Thoracic aorta (tissue), 2 donors: ENCODE data around the gene DGKB. TPM values are rescaled to one million over a fixed set of nuclear protein-coding genes. Genes with fewer than 3 reads are reported as not detected.

Experiments used
- ATAC-seq: fragments of 150-250 bp; one replicate; pipeline ENCODE4 v1.8.0; 2017; ENCODE audit warnings: low read depth; ENCODE audit not compliant: insufficient number of reproducible peaks, low FRiP score
- DNase-seq: peaks from one replicate; pipeline ENCODE4 v3.0.0-alpha.2; 2020; ENCODE audit warnings: low spot score
- H3K27ac ChIP-seq, 2 donors: fragments of 200-600 bp; sonication (generic); 1 replicate in 1 of 2; 2 replicates in 1 of 2; pipeline ENCODE4 v1.5.1; 2016; ENCODE audit warnings: mild to moderate bottlenecking in 2 of 2, moderate library complexity in 2 of 2
- H3K27me3 ChIP-seq: fragments of 200-600 bp; sonication (generic); replicated peaks from 2 replicates; pipeline ENCODE4 v1.6.0; 2016; ENCODE audit warnings: mild to moderate bottlenecking; ENCODE audit not compliant: insufficient read depth
- H3K36me3 ChIP-seq: fragments of 200-600 bp; sonication (generic); one replicate; pipeline ENCODE4 v1.5.1; 2016
- H3K4me1 ChIP-seq, 2 donors: fragments of 200-600 bp; sonication (generic); 1 replicate in 1 of 2; 2 replicates in 1 of 2; pipeline versions ENCODE4 v1.5.1 to v1.6.0; 2016; ENCODE audit warnings: low read depth in 2 of 2, mild to moderate bottlenecking in 1 of 2; ENCODE audit not compliant: control insufficient read depth in 1 of 2
- H3K4me3 ChIP-seq: fragments of 200-600 bp; sonication (generic); 2 replicates; pipeline ENCODE4 v1.5.1; 2016; ENCODE audit warnings: mild to moderate bottlenecking
- H3K9me3 ChIP-seq: fragments of 200-600 bp; sonication (generic); 2 replicates; pipeline ENCODE4 v1.5.1; 2016
- total RNA-seq, 2 donors: library from RNA; depleted of rRNA; stranded (reverse); fragments of >200 nt; gene quantifications; one replicate each; pipeline versions ENCODE4 v1.1.0 to v1.2.3, GENCODE V29; 2016
- TF ChIP-seq, protein P1 (sequence below): fragments of 200-600 bp; sonication (generic); IDR thresholded peaks from one replicate; pipeline ENCODE4 v1.5.1; 2019; ENCODE audit warnings: antibody characterized with exemption

DGKB gene
- total RNA-seq, 2 donors from 2014 or later, result 0.56 TPM; not detected in 1

DNA sequence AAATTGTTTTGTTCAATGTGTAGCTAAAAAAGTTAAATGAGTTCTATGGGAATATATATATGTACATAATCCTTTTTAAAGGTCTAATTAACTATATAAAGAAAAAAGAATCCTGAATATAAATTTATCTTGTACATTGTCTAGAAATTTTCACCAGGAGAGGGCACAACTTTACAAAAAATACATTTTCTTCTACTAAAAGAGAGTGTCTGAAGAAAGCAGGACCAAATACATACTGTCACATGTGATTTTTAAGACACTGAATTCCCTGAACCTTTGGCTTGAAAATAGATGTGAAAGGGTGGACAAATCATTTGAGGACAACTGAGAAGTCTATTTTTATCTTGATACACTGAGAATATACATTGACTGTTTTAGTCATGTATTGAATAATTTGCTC, 204.3 kb downstream of the DGKB start:
- no peak overlapping the region for H3K4me3 ChIP-seq
- no peaks in the 10 kb centered on the region for H3K9me3 ChIP-seq
- TF ChIP-seq, protein P1, sequence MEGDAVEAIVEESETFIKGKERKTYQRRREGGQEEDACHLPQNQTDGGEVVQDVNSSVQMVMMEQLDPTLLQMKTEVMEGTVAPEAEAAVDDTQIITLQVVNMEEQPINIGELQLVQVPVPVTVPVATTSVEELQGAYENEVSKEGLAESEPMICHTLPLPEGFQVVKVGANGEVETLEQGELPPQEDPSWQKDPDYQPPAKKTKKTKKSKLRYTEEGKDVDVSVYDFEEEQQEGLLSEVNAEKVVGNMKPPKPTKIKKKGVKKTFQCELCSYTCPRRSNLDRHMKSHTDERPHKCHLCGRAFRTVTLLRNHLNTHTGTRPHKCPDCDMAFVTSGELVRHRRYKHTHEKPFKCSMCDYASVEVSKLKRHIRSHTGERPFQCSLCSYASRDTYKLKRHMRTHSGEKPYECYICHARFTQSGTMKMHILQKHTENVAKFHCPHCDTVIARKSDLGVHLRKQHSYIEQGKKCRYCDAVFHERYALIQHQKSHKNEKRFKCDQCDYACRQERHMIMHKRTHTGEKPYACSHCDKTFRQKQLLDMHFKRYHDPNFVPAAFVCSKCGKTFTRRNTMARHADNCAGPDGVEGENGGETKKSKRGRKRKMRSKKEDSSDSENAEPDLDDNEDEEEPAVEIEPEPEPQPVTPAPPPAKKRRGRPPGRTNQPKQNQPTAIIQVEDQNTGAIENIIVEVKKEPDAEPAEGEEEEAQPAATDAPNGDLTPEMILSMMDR, result no peak
- H3K4me1 ChIP-seq, result no peaks in the 10 kb centered on the region
- H3K27ac ChIP-seq, result no peak overlapping the region
- H3K27me3 ChIP-seq, result no peaks in the 10 kb centered on the region
- ATAC-seq, result no peak
- no peak for DNase-seq
- no peaks in the 10 kb centered on the region for H3K36me3 ChIP-seq

DNA sequence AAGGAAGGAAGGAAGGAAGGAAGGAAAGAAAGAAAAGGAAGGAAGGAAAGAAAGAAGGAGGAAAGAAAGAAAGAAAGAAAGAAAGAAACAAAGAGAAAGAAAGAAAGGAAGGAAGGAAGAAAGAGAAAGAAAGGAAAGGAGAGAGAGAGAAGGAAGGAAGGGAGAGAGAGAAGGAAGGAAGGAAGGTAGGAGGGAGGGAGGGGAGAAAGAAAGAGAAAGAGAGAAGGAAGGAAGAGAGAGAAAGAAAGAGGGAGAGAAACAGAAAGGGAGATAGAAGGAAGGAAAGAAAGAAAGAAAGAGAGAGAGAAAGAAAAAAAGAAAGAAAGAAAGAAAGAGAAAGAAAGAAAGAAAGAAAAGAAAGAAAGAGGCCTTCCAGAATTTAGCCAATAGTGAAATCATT, 204.9 kb downstream of the DGKB start:
- Histone ChIP-seq H3K4me1 (no peaks in the 10 kb centered on the region), H3K9me3 (no peaks in the 10 kb centered on the region), H3K27me3 (no peaks in the 10 kb centered on the region), H3K27ac (no peak overlapping the region), H3K4me3 (no peak overlapping the region), H3K36me3 (no peaks in the 10 kb centered on the region)
- DNase-seq (no peak), ATAC-seq (no peak)
- TF ChIP-seq, protein P1, result no peak

DNA sequence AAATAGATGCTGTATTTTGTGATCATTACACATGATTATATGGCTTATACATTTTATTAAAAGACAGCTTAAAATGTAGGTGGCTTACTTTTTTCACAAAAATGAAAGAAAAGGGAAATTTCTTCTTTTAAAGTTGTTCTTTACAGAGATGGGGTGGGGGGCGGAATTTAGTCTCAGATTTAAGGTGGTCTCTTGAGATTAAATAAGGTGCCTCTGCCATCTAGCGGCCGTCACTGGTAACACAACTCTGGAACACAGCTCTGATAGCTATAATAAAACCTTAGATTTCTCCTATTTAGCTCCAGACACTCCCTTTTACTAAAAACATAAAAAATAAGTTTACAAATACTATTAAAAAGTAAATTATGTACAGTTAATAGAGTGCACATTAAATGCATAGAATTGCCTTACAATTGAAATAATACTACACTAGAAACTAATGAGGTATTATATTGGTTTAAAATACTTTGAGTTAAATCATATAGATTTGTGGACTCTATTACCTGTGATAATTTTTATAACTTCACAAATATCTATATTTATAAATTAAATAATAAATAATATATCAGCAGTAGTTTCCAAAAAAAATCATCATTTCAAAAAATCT, 210.9 kb downstream of the DGKB start:
- DNase-seq (no peak), ATAC-seq (no peak)
- Histone ChIP-seq H3K4me1 (no peaks in the 10 kb centered on the region), H3K27me3 (no peaks in the 10 kb centered on the region), H3K4me3 (no peak overlapping the region), H3K36me3 (no peaks in the 10 kb centered on the region), H3K27ac (no peak overlapping the region), H3K9me3 (no peaks in the 10 kb centered on the region)
- TF ChIP-seq, protein P1, result peak; percentile 72

- no peaks in the 10 kb centered on the region for H3K9me3 ChIP-seq
- no peaks in the 10 kb centered on the region for H3K36me3 ChIP-seq
- DNase-seq, result no peak
- TF ChIP-seq, protein P1, result no peak
- no peak overlapping the region for H3K27ac ChIP-seq
- H3K27me3 ChIP-seq, result no peaks in the 10 kb centered on the region
- H3K4me1 ChIP-seq, result no peaks in the 10 kb centered on the region
- no peak overlapping the region for H3K4me3 ChIP-seq
- ATAC-seq, result no peak
Measured at GRCh38 chr7:14691034-14691433, 211.5 kb downstream of the DGKB start.

DNA sequence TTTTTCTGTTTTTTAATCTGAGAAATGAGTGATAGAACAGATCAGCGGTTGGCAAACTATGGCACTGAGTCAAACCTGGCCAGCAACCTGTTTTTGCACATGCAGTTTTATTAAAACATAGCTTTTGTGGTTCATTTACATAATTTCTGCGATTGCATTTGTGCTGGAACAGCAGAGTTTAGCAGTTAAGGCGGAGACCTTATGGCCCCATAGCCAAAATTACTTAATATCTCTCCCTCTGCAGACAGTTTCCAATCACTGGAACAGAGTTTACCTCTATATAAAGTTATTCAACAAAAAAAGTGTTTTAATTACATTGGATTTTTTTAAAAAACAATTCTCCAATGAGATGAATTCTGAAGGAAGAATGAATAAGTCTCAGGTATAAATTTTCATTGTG, 212.1 kb downstream of the DGKB start:
- H3K27ac ChIP-seq, result no peak overlapping the region
- H3K4me3 ChIP-seq, result no peak overlapping the region
- no peaks in the 10 kb centered on the region for H3K27me3 ChIP-seq
- ATAC-seq (no peak), DNase-seq (no peak)
- H3K4me1 ChIP-seq, result no peaks in the 10 kb centered on the region
- TF ChIP-seq, protein P1, result no peak
- no peaks in the 10 kb centered on the region for H3K36me3 ChIP-seq
- no peaks in the 10 kb centered on the region for H3K9me3 ChIP-seq
